Lower leg skin (tissue), 3 donors: ENCODE data around the gene POLD3.

Source experiments
- CTCF ChIP-seq, 3 donors: fragments of 450-650 bp; IDR thresholded peaks; one replicate each; pipeline ENCODE4 v1.5.1; 2016; ENCODE audit warnings: antibody characterized with exemption in 3 of 3, mild to moderate bottlenecking in 3 of 3, moderate library complexity in 2 of 3
- POLR2A ChIP-seq, 2 donors: fragments of 450-650 bp; IDR thresholded peaks; one replicate each; pipeline ENCODE4 v1.6.1; 2016 to 2017; ENCODE audit warnings: antibody characterized with exemption in 2 of 2, mild to moderate bottlenecking in 1 of 2, moderate library complexity in 1 of 2

DNA sequence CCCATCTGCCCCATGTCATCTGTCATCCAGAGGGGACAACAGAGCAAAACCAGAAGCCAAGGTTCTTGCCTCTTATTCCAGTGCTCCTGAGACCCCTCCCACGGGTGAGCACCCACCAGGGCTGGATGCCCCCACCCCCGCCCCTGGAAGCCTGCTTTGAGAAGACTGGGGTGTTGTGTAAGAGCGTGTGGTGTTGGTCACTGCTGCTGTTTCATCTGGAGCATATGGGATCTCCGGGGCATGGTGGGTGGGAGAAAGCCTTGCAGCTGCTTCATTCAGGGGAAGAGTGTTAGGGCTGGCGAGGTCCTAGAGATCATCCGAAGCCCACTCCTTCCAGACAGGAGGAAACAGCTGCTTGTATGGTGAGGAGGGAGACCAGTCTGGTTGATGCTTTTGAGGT, 84.7 kb downstream of the POLD3 start:
- TF ChIP-seq CTCF (IDR thresholded peaks at IDR 0.05) (no peak), POLR2A (IDR thresholded peaks at IDR 0.05) (no peak)
